ENCODE data around the gene CACNA1C. TPM values are rescaled to one million over a fixed set of nuclear protein-coding genes. Genes with fewer than 3 reads are reported as not detected.

The CACNA1C gene
- total and polyA plus RNA-seq, 10 of the 15 experiments (the other 5 are each of a cell fraction or from before 2014, with no cell fraction given), result under 0.01 to 0.15 (median 0.09) TPM; not detected in 5

- Histone ChIP-seq H2AFZ (ENCODE audit: control insufficient read depth, low read depth, low read length) (no peak overlapping the region), H3K27ac (ENCODE audit: control insufficient read depth, insufficient read depth) (no peak overlapping the region), H3K9me3 (replicated peaks; ENCODE audit: control insufficient read depth, insufficient read depth, low read length) (no peaks in the 10 kb centered on the region), H3K4me1 (ENCODE audit: control insufficient read depth, insufficient read depth, low read length) (no peaks in the 10 kb centered on the region), H4K20me1 (ENCODE audit: control insufficient read depth, insufficient read depth) (no peaks in the 10 kb centered on the region), H3K27me3 (replicated peaks in 1 of 2; ENCODE audit: control insufficient read depth in 2 of 2, insufficient read depth in 2 of 2, low read length in 1 of 2) (peaks cover 0 to 4% of the 10 kb centered on the region in 2 experiments; a peak in 2 of 4 replicates), H3K79me2 (ENCODE audit: control insufficient read depth, insufficient read depth, low read length) (no peaks in the 10 kb centered on the region), H3K4me2 (ENCODE audit: control insufficient read depth, insufficient read depth) (no peak overlapping the region), H3K9ac (ENCODE audit: control insufficient read depth, insufficient read depth, low read length) (no peak overlapping the region), H3K36me3 (ENCODE audit: control insufficient read depth in 2 of 2, insufficient read depth in 2 of 2, low read length in 1 of 2) (no peaks in the 10 kb centered on the region), H3K4me3 (no peak overlapping the region)
- CTCF ChIA-PET, result no interaction called here
- whole genome bisulfite sequencing (ENCODE audit: insufficient coverage, insufficient replicate concordance, low lambda C conversion rate, missing lambda C conversion rate), result 67% methylated on average over 9 of the region's 9 CpGs
- in situ Hi-C loops (cut with MboI) (no loop called here), intact Hi-C loops (cut with micrococcal nuclease; ENCODE audit: unreplicated experiment) (no loop called here)
- RAD21 ChIA-PET (ENCODE audit: unreplicated experiment), result no interaction called here
- TF ChIP-seq ZNF207 (IDR thresholded peaks at IDR 0.05; ENCODE audit: borderline replicate concordance) (no peak), KLF5 (IDR thresholded peaks at IDR 0.05; ENCODE audit: partially characterized antibody) (no peak)
- no TSS peak for BruUV-seq (replicated peaks)
- DNase-seq (ENCODE audit: low read depth, low spot score), result no peak
- no peak for FAIRE-seq
- POLR2A ChIA-PET, result no interaction called here
- no peak for ATAC-seq
- SMC1A ChIA-PET (ENCODE audit: uncharacterized antibody, unreplicated experiment), result no interaction called here
These were observed 127.4 kb downstream of the CACNA1C start for GRCh38 chr12:2179953-2180736.

- ChIA-PET RAD21 (ENCODE audit: unreplicated experiment) (no interaction called here), SMC1A (ENCODE audit: uncharacterized antibody, unreplicated experiment) (no interaction called here), CTCF (no interaction called here), POLR2A (no interaction called here)
- Histone ChIP-seq H3K4me3 (no peak overlapping the region), H2AFZ (ENCODE audit: control insufficient read depth, low read depth, low read length) (no peak overlapping the region), H3K9me3 (replicated peaks; ENCODE audit: control insufficient read depth, insufficient read depth, low read length) (no peaks in the 10 kb centered on the region; the same call in 2 of the 3 replicates), H3K4me2 (ENCODE audit: control insufficient read depth, insufficient read depth) (no peak overlapping the region), H3K27me3 (replicated peaks in 1 of 2; ENCODE audit: control insufficient read depth in 2 of 2, insufficient read depth in 2 of 2, low read length in 1 of 2) (peaks cover 0 to 4% of the 10 kb centered on the region in 2 experiments; a peak in 2 of 4 replicates), H3K79me2 (ENCODE audit: control insufficient read depth, insufficient read depth, low read length) (no peaks in the 10 kb centered on the region), H3K4me1 (ENCODE audit: control insufficient read depth, insufficient read depth, low read length) (no peaks in the 10 kb centered on the region), H3K36me3 (ENCODE audit: control insufficient read depth in 2 of 2, insufficient read depth in 2 of 2, low read length in 1 of 2) (no peaks in the 10 kb centered on the region), H4K20me1 (ENCODE audit: control insufficient read depth, insufficient read depth) (no peaks in the 10 kb centered on the region), H3K9ac (ENCODE audit: control insufficient read depth, insufficient read depth, low read length) (no peak overlapping the region), H3K27ac (ENCODE audit: control insufficient read depth, insufficient read depth) (no peak overlapping the region)
- no peak for TF ChIP-seq JUNB (IDR thresholded peaks at IDR 0.05)
- no peak for TF ChIP-seq GATAD2B (conservative IDR thresholded peaks at IDR 0.05; ENCODE audit: low read depth)
- no peak for TF ChIP-seq PRDM15 (CRISPR knock-in tag; IDR thresholded peaks at IDR 0.05)
- no peak for TF ChIP-seq NR2F1 (conservative IDR thresholded peaks at IDR 0.05)
- TF ChIP-seq HDAC2 (IDR thresholded peaks at IDR 0.05), result no peak
- no peak for TF ChIP-seq ATF3 (IDR thresholded peaks at IDR 0.05; ENCODE audit: borderline replicate concordance, extremely low read depth, low read depth, low read length)
- ATAC-seq, result no peak
- WGBS (ENCODE audit: insufficient coverage, insufficient replicate concordance, low lambda C conversion rate, missing lambda C conversion rate), result 43% methylated on average over 3 of the region's 3 CpGs
- in situ Hi-C loops (cut with MboI), result no loop called here
- no TSS peak for BruUV-seq (replicated peaks)
- intact Hi-C loops (cut with micrococcal nuclease; ENCODE audit: unreplicated experiment), result no loop called here
- no peak for DNase-seq (ENCODE audit: low read depth, low spot score)
- FAIRE-seq, result no peak
These were observed 127.9 kb downstream of the CACNA1C start for GRCh38 chr12:2180737-2181082.

Data from GM12878 (cell line).